ENCODE results near the gene RPL35A. TPM values are rescaled to one million over a fixed set of nuclear protein-coding genes. Genes with fewer than 3 reads are reported as not detected.
"Not testable (repeated sequence)": the region's sequence is repeated elsewhere in the genome, so short reads cannot be mapped to it uniquely, and the experiment has no call there.

RPL35A gene
- total and polyA plus RNA-seq, 7 donors, result 603 to 2,719 (median 1,719) TPM

DNA sequence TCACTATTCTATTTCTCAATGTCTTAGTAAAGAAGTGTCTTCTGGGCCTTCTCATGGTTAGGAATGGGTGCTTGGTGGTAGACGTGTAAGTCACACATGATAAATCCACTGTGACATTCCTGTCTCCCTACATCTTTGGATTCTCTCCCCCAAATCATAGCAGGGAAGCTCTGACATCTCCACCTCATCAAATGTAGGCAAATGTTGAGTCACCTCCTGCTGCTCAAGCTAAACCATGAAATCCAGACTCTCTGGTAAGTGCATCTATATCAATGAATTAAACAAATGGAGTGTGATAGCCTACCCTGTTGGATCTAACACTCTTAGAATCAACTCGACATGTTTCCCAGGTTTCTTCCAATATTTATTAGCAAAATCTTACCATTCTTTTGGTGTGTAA lies 42.8 kb upstream of the RPL35A start:
- Histone ChIP-seq H3K9me3 (no peaks in the 10 kb centered on the region), H3K27ac (no peak overlapping the region), H3K4me1 (peaks cover 0 to 10% (median 5%) of the 10 kb centered on the region in 4 donors), H3K36me3 (no peaks in the 10 kb centered on the region), H3K4me3 (no peak overlapping the region), H3K27me3 (no peaks in the 10 kb centered on the region)
- no peak for TF ChIP-seq EP300 (IDR thresholded peaks at IDR 0.05)
- no peak for TF ChIP-seq POLR2AphosphoS5 (IDR thresholded peaks at IDR 0.05)
- TF ChIP-seq, protein P1, sequence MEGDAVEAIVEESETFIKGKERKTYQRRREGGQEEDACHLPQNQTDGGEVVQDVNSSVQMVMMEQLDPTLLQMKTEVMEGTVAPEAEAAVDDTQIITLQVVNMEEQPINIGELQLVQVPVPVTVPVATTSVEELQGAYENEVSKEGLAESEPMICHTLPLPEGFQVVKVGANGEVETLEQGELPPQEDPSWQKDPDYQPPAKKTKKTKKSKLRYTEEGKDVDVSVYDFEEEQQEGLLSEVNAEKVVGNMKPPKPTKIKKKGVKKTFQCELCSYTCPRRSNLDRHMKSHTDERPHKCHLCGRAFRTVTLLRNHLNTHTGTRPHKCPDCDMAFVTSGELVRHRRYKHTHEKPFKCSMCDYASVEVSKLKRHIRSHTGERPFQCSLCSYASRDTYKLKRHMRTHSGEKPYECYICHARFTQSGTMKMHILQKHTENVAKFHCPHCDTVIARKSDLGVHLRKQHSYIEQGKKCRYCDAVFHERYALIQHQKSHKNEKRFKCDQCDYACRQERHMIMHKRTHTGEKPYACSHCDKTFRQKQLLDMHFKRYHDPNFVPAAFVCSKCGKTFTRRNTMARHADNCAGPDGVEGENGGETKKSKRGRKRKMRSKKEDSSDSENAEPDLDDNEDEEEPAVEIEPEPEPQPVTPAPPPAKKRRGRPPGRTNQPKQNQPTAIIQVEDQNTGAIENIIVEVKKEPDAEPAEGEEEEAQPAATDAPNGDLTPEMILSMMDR (IDR thresholded peaks at IDR 0.05), result no peak
- no peak for TF ChIP-seq POLR2A (IDR thresholded peaks at IDR 0.05)
- intact Hi-C loops (cut with DNase I), result loop anchor here (5.0 kb wide), 1 partner anchor 35 kb away; no protein-coding TSS in a partner anchor
- WGBS, 2 donors, result 82 to 86% methylated on average over 2 of the region's 2 CpGs
- DNase-seq, result no peak

DNA sequence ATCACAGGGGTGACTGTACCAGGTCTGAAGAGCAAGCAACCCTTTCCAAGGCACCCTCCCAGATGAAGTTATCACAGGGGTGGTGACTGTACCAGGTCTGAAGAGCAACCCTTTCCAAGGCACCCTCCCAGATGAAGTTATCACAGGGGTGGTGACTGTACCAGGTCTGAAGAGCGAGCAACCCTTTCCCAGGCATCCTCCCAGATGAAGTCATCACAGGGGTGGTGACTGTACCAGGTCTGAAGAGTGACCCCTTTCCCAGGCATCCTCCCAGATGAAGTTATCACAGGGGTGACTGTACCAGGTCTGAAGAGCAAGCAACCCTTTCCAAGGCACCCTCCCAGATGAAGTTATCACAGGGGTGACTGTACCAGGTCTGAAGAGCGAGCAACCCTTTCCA lies 41.4 kb upstream of the RPL35A start:
- intact Hi-C loops (cut with DNase I), result loop anchor here (5.0 kb wide), 1 partner anchor 34 kb away; no protein-coding TSS in a partner anchor
- WGBS, 2 donors, result 94 to 97% methylated on average over 2 of the region's 2 CpGs
- not testable (repeated sequence) for H3K27ac ChIP-seq, H3K9me3 ChIP-seq, H3K36me3 ChIP-seq, H3K27me3 ChIP-seq, H3K4me3 ChIP-seq, H3K4me1 ChIP-seq, DNase-seq

DNA sequence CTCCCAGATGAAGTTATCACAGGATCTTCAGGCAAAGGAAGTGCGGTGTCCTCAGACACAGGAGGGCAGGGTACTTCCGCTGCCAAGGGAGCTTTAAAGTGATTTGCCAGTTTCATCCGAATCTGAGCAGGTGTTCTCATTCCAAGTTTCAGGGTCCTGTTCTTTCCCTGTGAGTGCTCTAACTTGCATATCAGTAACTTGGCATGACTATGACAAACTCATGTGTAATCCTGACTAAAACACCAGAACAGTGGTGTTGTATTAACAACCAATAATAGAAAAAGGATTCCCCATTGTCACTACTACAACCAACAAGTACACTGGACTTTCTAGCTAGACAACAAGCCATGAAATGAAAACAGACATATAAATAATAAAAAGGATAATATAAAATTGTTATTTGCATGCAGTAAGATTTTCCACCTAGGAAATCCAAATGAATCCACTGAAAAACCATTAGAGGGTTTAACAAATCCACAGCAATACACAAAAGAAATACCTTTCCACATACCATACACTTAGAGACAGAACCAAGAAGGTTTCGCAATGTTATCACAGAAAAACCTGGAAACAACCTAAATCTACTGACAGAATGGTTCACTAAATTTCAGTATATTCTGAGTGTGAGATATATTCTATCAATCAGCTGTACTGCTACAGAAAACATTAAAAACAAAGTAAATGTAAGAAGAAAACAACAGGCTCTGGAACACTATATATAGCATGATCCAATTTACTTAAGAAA lies 40.9 kb upstream of the RPL35A start:
- no peaks in the 10 kb centered on the region for H3K9me3 ChIP-seq
- intact Hi-C loops (cut with DNase I), result loop anchor here (5.0 kb wide), 1 partner anchor 33 kb away; no protein-coding TSS in a partner anchor
- no peaks in the 10 kb centered on the region for H3K27me3 ChIP-seq
- H3K4me3 ChIP-seq, result no peak overlapping the region
- WGBS, 2 donors, result 91 to 94% methylated on average over 4 of the region's 4 CpGs
- no peak for TF ChIP-seq EP300 (IDR thresholded peaks at IDR 0.05)
- TF ChIP-seq, protein P1 (IDR thresholded peaks at IDR 0.05), result no peak
- TF ChIP-seq POLR2A (IDR thresholded peaks at IDR 0.05), result no peak
- no peak for TF ChIP-seq POLR2AphosphoS5 (IDR thresholded peaks at IDR 0.05)
- peaks cover 0 to 10% (median 5%) of the 10 kb centered on the region in 4 donors for H3K4me1 ChIP-seq
- H3K36me3 ChIP-seq, result no peaks in the 10 kb centered on the region
- DNase-seq, result no peak
- no peak overlapping the region for H3K27ac ChIP-seq

- H3K36me3 ChIP-seq, result no peaks in the 10 kb centered on the region
These were observed 37.1 kb upstream of the RPL35A start for GRCh38 chr3:197912741-197913476.

More at GRCh38 chr3:197912741-197913476, 37.1 kb upstream of the RPL35A start:
- intact Hi-C loops (cut with DNase I), result no loop called here
- TF ChIP-seq POLR2AphosphoS5 (IDR thresholded peaks at IDR 0.05), result no peak
- no peak for TF ChIP-seq POLR2A (IDR thresholded peaks at IDR 0.05)
- TF ChIP-seq, protein P1 (IDR thresholded peaks at IDR 0.05), result no peak
- TF ChIP-seq EP300 (IDR thresholded peaks at IDR 0.05), result no peak
- DNase-seq, result no peak
- H3K4me3 ChIP-seq, result no peak overlapping the region
- H3K4me1 ChIP-seq, result no peaks in the 10 kb centered on the region
- no peak overlapping the region for H3K27ac ChIP-seq
- H3K27me3 ChIP-seq, result no peaks in the 10 kb centered on the region
- no peaks in the 10 kb centered on the region for H3K9me3 ChIP-seq
- WGBS, 2 donors, result 87 to 90% methylated on average over 33 of the region's 33 CpGs
